ENCODE results near the gene TSHR. TPM values are rescaled to one million over a fixed set of nuclear protein-coding genes. Genes with fewer than 3 reads are reported as not detected.

The TSHR gene
- total and polyA plus RNA-seq, 2 of the 13 experiments (the other 11 are each of a cell fraction or from before 2014, with no cell fraction given) = not detected

- Histone ChIP-seq H3K4me2 (ENCODE audit: low read depth, low read length) (no peak overlapping the region), H4K20me1 (ENCODE audit: insufficient read depth, low read length) (no peaks in the 10 kb centered on the region), H3K79me2 (ENCODE audit: insufficient read depth, low read length) (no peaks in the 10 kb centered on the region), H3K4me3 (replicated peaks in 1 of 3; ENCODE audit: insufficient read depth in 1 of 3, low read depth in 2 of 3, low read length in 3 of 3) (no peak overlapping the region), H3K27me3 (ENCODE audit: control insufficient read depth in 1 of 2, insufficient read depth in 2 of 2, low read length in 2 of 2) (no peaks in the 10 kb centered on the region), H3K4me1 (ENCODE audit: insufficient read depth, low read length) (no peaks in the 10 kb centered on the region), H3K36me3 (replicated peaks in 1 of 2; ENCODE audit: control insufficient read depth in 1 of 2, insufficient read depth in 2 of 2, low read length in 2 of 2) (no peaks in the 10 kb centered on the region), H3K27ac (ENCODE audit: extremely low read length, insufficient read depth, low read length) (no peak overlapping the region), H3K9ac (ENCODE audit: insufficient read depth, low read depth, low read length) (no peak overlapping the region), H3K9me3 (ENCODE audit: low read length) (no peaks in the 10 kb centered on the region), H2AFZ (ENCODE audit: low read length) (no peak overlapping the region)
- DNase-seq (ENCODE audit: low spot score) (no peak), FAIRE-seq (no peak), ATAC-seq (no peak)
- WGBS (ENCODE audit: low lambda C conversion rate) = 70% methylated on average over 2 of the region's 2 CpGs
- no TSS peak for BruUV-seq (replicated peaks)
- ChIA-PET CTCF (ENCODE audit: low intra/inter-chr PET ratio, low total read pairs) (no interaction called here), POLR2A (no interaction called here)
- no peak for TF ChIP-seq ATF4 (CRISPR knock-in tag; IDR thresholded peaks at IDR 0.05)
- TF ChIP-seq LRRFIP1 (CRISPR knock-in tag; conservative IDR thresholded peaks at IDR 0.05) = no peak
- TF ChIP-seq ZNF577 (CRISPR knock-in tag; IDR thresholded peaks at IDR 0.05; ENCODE audit: borderline replicate concordance, low read depth) = no peak
- TF ChIP-seq FOSL2 (CRISPR knock-in tag; IDR thresholded peaks at IDR 0.05) = no peak
- no peak for TF ChIP-seq ZNF710 (CRISPR knock-in tag; IDR thresholded peaks at IDR 0.05; ENCODE audit: borderline replicate concordance)
- TF ChIP-seq PHF21A (CRISPR knock-in tag; IDR thresholded peaks at IDR 0.05) = no peak
- no peak for TF ChIP-seq ZNF775 (CRISPR knock-in tag; IDR thresholded peaks at IDR 0.05; ENCODE audit: borderline replicate concordance)
- TF ChIP-seq ZNF446 (CRISPR knock-in tag; IDR thresholded peaks at IDR 0.05) = no peak
- intact Hi-C loops (cut with micrococcal nuclease; ENCODE audit: unreplicated experiment) (no loop called here), in situ Hi-C loops (cut with HindIII; ENCODE audit: extremely low pct_ligation_motif_present, low pct_unique_long_range_greater_than_20kb) (no loop called here)
Observed at GRCh38 chr14:80924365-80925103, 30.9 kb upstream of the TSHR start.

All from HepG2 (cell line).